ENCODE data around the gene CPPED1. TPM values are rescaled to one million over a fixed set of nuclear protein-coding genes. Genes with fewer than 3 reads are reported as not detected.
"Not testable (repeated sequence)": the region's sequence is repeated elsewhere in the genome, so short reads cannot be mapped to it uniquely, and the experiment has no call there.

CPPED1 gene
- total and polyA plus RNA-seq, 4 donors: 10.4 to 29.1 (median 23.0) TPM

GRCh38 chr16:12818326-12818725 is 14.6 kb upstream of the CPPED1 start:
- no peak for DNase-seq (ENCODE audit: low spot score)
- WGBS: 94% methylated on average over 4 of the region's 4 CpGs
- TF ChIP-seq FOXA1 (IDR thresholded peaks at IDR 0.05) (no peak), HNF4G (IDR thresholded peaks at IDR 0.05) (no peak), RAD21 (IDR thresholded peaks at IDR 0.05) (no peak), SP1 (IDR thresholded peaks at IDR 0.05) (no peak), NR2F2 (IDR thresholded peaks at IDR 0.05) (no peak), EGR1 (IDR thresholded peaks at IDR 0.05; ENCODE audit: low read depth in 2 of 2) (no peak), JUND (IDR thresholded peaks at IDR 0.05) (no peak), ZBTB33 (IDR thresholded peaks at IDR 0.05) (no peak)
- TF ChIP-seq, protein P1, sequence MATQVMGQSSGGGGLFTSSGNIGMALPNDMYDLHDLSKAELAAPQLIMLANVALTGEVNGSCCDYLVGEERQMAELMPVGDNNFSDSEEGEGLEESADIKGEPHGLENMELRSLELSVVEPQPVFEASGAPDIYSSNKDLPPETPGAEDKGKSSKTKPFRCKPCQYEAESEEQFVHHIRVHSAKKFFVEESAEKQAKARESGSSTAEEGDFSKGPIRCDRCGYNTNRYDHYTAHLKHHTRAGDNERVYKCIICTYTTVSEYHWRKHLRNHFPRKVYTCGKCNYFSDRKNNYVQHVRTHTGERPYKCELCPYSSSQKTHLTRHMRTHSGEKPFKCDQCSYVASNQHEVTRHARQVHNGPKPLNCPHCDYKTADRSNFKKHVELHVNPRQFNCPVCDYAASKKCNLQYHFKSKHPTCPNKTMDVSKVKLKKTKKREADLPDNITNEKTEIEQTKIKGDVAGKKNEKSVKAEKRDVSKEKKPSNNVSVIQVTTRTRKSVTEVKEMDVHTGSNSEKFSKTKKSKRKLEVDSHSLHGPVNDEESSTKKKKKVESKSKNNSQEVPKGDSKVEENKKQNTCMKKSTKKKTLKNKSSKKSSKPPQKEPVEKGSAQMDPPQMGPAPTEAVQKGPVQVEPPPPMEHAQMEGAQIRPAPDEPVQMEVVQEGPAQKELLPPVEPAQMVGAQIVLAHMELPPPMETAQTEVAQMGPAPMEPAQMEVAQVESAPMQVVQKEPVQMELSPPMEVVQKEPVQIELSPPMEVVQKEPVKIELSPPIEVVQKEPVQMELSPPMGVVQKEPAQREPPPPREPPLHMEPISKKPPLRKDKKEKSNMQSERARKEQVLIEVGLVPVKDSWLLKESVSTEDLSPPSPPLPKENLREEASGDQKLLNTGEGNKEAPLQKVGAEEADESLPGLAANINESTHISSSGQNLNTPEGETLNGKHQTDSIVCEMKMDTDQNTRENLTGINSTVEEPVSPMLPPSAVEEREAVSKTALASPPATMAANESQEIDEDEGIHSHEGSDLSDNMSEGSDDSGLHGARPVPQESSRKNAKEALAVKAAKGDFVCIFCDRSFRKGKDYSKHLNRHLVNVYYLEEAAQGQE (IDR thresholded peaks at IDR 0.05): no peak
- TF ChIP-seq, protein P2, sequence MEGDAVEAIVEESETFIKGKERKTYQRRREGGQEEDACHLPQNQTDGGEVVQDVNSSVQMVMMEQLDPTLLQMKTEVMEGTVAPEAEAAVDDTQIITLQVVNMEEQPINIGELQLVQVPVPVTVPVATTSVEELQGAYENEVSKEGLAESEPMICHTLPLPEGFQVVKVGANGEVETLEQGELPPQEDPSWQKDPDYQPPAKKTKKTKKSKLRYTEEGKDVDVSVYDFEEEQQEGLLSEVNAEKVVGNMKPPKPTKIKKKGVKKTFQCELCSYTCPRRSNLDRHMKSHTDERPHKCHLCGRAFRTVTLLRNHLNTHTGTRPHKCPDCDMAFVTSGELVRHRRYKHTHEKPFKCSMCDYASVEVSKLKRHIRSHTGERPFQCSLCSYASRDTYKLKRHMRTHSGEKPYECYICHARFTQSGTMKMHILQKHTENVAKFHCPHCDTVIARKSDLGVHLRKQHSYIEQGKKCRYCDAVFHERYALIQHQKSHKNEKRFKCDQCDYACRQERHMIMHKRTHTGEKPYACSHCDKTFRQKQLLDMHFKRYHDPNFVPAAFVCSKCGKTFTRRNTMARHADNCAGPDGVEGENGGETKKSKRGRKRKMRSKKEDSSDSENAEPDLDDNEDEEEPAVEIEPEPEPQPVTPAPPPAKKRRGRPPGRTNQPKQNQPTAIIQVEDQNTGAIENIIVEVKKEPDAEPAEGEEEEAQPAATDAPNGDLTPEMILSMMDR (IDR thresholded peaks at IDR 0.05; ENCODE audit: low read depth, low read length, missing input control): no peak
- no peaks in the 10 kb centered on the region for H3K4me1 ChIP-seq (ENCODE audit: control insufficient read depth in 4 of 4, insufficient read depth in 4 of 4, low read length in 3 of 4)
- no peaks in the 10 kb centered on the region for H3K36me3 ChIP-seq (ENCODE audit: control insufficient read depth in 4 of 4, insufficient read depth in 3 of 4, low read depth in 1 of 4, low read length in 3 of 4)
- no peaks in the 10 kb centered on the region for H3K9me3 ChIP-seq (ENCODE audit: control insufficient read depth in 4 of 4, low read length in 3 of 4)
- H3K9ac ChIP-seq (ENCODE audit: low read depth in 1 of 2, low read length in 2 of 2): no peak overlapping the region
- no peak overlapping the region for H3K4me3 ChIP-seq (ENCODE audit: low read depth in 1 of 3, low read length in 3 of 3)
- H3K27me3 ChIP-seq (ENCODE audit: control insufficient read depth in 4 of 4, insufficient read depth in 4 of 4, low read length in 3 of 4): no peaks in the 10 kb centered on the region
- H3K27ac ChIP-seq (ENCODE audit: low read depth in 1 of 2, low read length in 2 of 2): no peak overlapping the region

GRCh38 chr16:12816791-12817214 is 13.1 kb upstream of the CPPED1 start:
- not testable (repeated sequence) for H3K9me3 ChIP-seq (ENCODE audit: control insufficient read depth in 4 of 4, low read length in 3 of 4); DNase-seq (ENCODE audit: low spot score); H3K36me3 ChIP-seq (ENCODE audit: control insufficient read depth in 4 of 4, insufficient read depth in 3 of 4, low read depth in 1 of 4, low read length in 3 of 4); H3K9ac ChIP-seq (ENCODE audit: low read depth in 1 of 2, low read length in 2 of 2); H3K27ac ChIP-seq (ENCODE audit: low read depth in 1 of 2, low read length in 2 of 2); H3K4me3 ChIP-seq (ENCODE audit: low read depth in 1 of 3, low read length in 3 of 3); H3K4me1 ChIP-seq (ENCODE audit: control insufficient read depth in 4 of 4, insufficient read depth in 4 of 4, low read length in 3 of 4); H3K27me3 ChIP-seq (ENCODE audit: control insufficient read depth in 4 of 4, insufficient read depth in 4 of 4, low read length in 3 of 4)
- 81% methylated on average over 4 of the region's 4 CpGs for WGBS

GRCh38 chr16:12815361-12815760 is 11.7 kb upstream of the CPPED1 start:
- no peak overlapping the region for H3K9ac ChIP-seq (ENCODE audit: low read depth in 1 of 2, low read length in 2 of 2)
- no peak overlapping the region for H3K27ac ChIP-seq (ENCODE audit: low read depth in 1 of 2, low read length in 2 of 2)
- 47% methylated on average over 3 of the region's 3 CpGs for WGBS
- H3K4me1 ChIP-seq (ENCODE audit: control insufficient read depth in 4 of 4, insufficient read depth in 4 of 4, low read length in 3 of 4): no peaks in the 10 kb centered on the region
- no peaks in the 10 kb centered on the region for H3K27me3 ChIP-seq (ENCODE audit: control insufficient read depth in 4 of 4, insufficient read depth in 4 of 4, low read length in 3 of 4)
- H3K4me3 ChIP-seq (ENCODE audit: low read depth in 1 of 3, low read length in 3 of 3): no peak overlapping the region
- TF ChIP-seq HNF4G (IDR thresholded peaks at IDR 0.05) (no peak), RAD21 (IDR thresholded peaks at IDR 0.05) (peak; percentile 76), GABPA (IDR thresholded peaks at IDR 0.05 in 1 of 2, conservative IDR thresholded peaks at IDR 0.05 in 1 of 2) (no peak), FOXA2 (IDR thresholded peaks at IDR 0.05) (no peak)
- TF ChIP-seq, protein P2 (IDR thresholded peaks at IDR 0.05; ENCODE audit: low read depth, low read length, missing input control): peak; percentile 36
- no peak for DNase-seq (ENCODE audit: low spot score)
- H3K36me3 ChIP-seq (ENCODE audit: control insufficient read depth in 4 of 4, insufficient read depth in 3 of 4, low read depth in 1 of 4, low read length in 3 of 4): no peaks in the 10 kb centered on the region
- no peaks in the 10 kb centered on the region for H3K9me3 ChIP-seq (ENCODE audit: control insufficient read depth in 4 of 4, low read length in 3 of 4)

DNA sequence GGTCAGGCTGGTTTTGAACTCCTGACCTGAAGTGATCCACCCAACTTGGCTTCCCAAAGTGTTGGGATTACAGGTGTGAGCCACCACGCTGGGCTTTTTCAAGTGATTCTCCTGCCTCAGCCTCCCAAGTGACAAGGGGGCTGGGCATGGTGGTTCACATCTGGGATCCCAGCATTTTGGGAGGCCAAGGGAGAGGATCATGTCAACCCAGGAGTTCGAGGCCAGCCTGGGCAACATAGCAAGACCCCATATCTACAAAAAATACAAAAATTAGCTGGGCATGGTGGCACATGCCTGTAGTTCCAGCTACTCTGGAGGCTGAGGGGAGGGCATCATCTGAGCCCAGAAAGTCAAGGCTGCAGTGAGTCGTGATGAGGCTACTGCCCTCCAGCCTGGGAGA is 10.0 kb upstream of the CPPED1 start:
- H3K9me3 ChIP-seq (ENCODE audit: control insufficient read depth in 4 of 4, low read length in 3 of 4); H3K4me1 ChIP-seq (ENCODE audit: control insufficient read depth in 4 of 4, insufficient read depth in 4 of 4, low read length in 3 of 4); H3K4me3 ChIP-seq (ENCODE audit: low read depth in 1 of 3, low read length in 3 of 3); H3K9ac ChIP-seq (ENCODE audit: low read depth in 1 of 2, low read length in 2 of 2); H3K36me3 ChIP-seq (ENCODE audit: control insufficient read depth in 4 of 4, insufficient read depth in 3 of 4, low read depth in 1 of 4, low read length in 3 of 4); H3K27me3 ChIP-seq (ENCODE audit: control insufficient read depth in 4 of 4, insufficient read depth in 4 of 4, low read length in 3 of 4); DNase-seq (ENCODE audit: low spot score); H3K27ac ChIP-seq (ENCODE audit: low read depth in 1 of 2, low read length in 2 of 2): not testable (repeated sequence)
- 94% methylated on average over 3 of the region's 3 CpGs for WGBS
